Measurements from ENCODE around the gene IKZF1. TPM values are rescaled to one million over a fixed set of nuclear protein-coding genes. Genes with fewer than 3 reads are reported as not detected.

Gene IKZF1
- total RNA-seq, 1 experiment from 2014 or later = 0.57 TPM

DNA sequence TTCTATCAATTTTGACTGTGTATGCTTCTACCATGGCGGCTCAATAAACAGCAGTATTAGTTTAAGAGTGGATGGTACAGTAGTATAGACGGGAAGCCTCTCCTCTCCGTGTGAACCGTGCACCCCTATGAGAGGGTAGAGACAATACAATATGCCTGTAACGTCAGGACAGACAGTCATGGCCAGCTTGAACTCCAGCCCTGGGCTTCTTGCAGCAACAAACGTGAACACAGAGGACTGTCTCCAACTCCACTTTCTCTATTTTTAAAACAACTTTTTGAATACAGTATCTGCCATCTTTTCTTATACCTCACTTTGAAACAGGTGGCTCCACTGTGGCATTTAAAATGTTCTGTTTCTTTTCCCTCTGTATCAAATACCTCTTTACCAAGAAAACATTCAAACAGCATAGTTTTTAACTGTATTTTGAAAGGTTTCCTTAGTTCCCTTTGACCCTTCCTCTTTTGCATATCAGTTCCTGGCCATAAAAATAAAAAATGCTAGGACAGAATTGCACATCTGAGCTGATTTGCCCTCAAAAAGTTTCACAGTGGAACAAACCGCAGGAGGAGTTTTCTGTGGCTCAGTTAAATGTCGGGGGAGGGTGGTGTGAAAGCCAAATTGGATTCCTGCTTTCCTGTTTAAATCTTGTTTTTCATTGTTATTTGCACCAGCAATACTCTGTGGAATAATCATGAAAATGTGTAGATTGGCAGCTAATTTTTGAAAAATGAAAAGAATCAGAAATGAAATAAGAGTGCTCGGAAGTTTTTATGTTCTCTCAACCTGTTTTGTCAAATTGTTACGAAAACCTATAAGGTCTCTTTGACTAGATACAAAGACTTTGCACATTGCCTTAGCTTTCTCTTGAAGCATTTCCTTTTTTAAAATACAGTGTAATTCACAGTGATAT, 8.0 kb downstream of the IKZF1 start:
- no peaks in the 10 kb centered on the region for H4K20me1 ChIP-seq (ENCODE audit: insufficient read depth)
- ChIA-PET CTCF (no interaction called here), RAD21 (ENCODE audit: low non-redundant PET in 1 of 2, low total read pairs in 2 of 2, uncharacterized antibody in 2 of 2, unreplicated experiment in 2 of 2) (no interaction called here), POLR2A (no interaction called here)
- H3K9me2 ChIP-seq (ENCODE audit: insufficient read depth) = no peaks in the 10 kb centered on the region
- no peak overlapping the region for H3K27ac ChIP-seq (ENCODE audit: low read depth, low read length)
- intact Hi-C loops (cut with micrococcal nuclease) = no loop called here
- no peaks in the 10 kb centered on the region for H3K79me2 ChIP-seq (ENCODE audit: insufficient read depth, low read length)
- no peak for ATAC-seq
- no peaks in the 10 kb centered on the region for H3K4me1 ChIP-seq (ENCODE audit: control insufficient read depth in 1 of 2, insufficient read depth in 2 of 2, low read length in 2 of 2)
- no peak overlapping the region for H3K4me2 ChIP-seq (ENCODE audit: low read length)
- H3K36me3 ChIP-seq (ENCODE audit: control insufficient read depth in 1 of 2, insufficient read depth in 2 of 2, low read length in 2 of 2) = no peaks in the 10 kb centered on the region
- TF ChIP-seq EGR1 (IDR thresholded peaks at IDR 0.05; ENCODE audit: low read depth) (no peak), RAD21 (IDR thresholded peaks at IDR 0.05; ENCODE audit: low read depth) (no peak), REST (IDR thresholded peaks at IDR 0.05; ENCODE audit: low read depth) (no peak), YY1 (IDR thresholded peaks at IDR 0.05; ENCODE audit: extremely low read depth, insufficient replicate concordance, low read depth, low read length) (no peak), POLR2A (IDR thresholded peaks at IDR 0.05; ENCODE audit: borderline replicate concordance, extremely low read depth, insufficient read depth, insufficient read length) (no peak), ELF1 (IDR thresholded peaks at IDR 0.05; ENCODE audit: borderline replicate concordance, low read depth) (no peak), FOSL1 (IDR thresholded peaks at IDR 0.05; ENCODE audit: low read depth) (no peak), TCF7L2 (IDR thresholded peaks at IDR 0.05; ENCODE audit: borderline replicate concordance, extremely low read depth, insufficient read depth, insufficient read length) (no peak), ATF3 (IDR thresholded peaks at IDR 0.05) (no peak)
- TF ChIP-seq, protein P1, sequence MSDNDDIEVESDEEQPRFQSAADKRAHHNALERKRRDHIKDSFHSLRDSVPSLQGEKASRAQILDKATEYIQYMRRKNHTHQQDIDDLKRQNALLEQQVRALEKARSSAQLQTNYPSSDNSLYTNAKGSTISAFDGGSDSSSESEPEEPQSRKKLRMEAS (IDR thresholded peaks at IDR 0.05) = no peak
- no peak for DNase-seq (ENCODE audit: low read depth, low spot score)
- no peak overlapping the region for H3K9ac ChIP-seq (ENCODE audit: low read length)
- BruUV-seq (replicated peaks) = no TSS peak
- no peak overlapping the region for H3K4me3 ChIP-seq (replicated peaks in 1 of 2; ENCODE audit: low read depth in 1 of 2, low read length in 2 of 2)
- no peaks in the 10 kb centered on the region for H3K9me3 ChIP-seq (ENCODE audit: control insufficient read depth in 1 of 2, insufficient read depth in 1 of 2, low read depth in 1 of 2, low read length in 2 of 2)
- 0 out of 2 replicates have a peak, but pooled peaks cover 4% of the 10 kb centered on the region for H3K27me3 ChIP-seq (ENCODE audit: insufficient read depth, low read length)
- no peak overlapping the region for H2AFZ ChIP-seq (ENCODE audit: low read depth, low read length, poor library complexity, severe bottlenecking)
